CD4-positive, alpha-beta T cell (primary cell): Measurements from ENCODE around the gene TAC3. TPM values are rescaled to one million over a fixed set of nuclear protein-coding genes. Genes with fewer than 3 reads are reported as not detected.
A peak's percentile ranks its signal among the peaks of the same experiment; 100 is the strongest.

ENCODE experiments used
- ATAC-seq: fragments of 200-7000 bp; cut with Tn5 transposase; one replicate; pipeline ENCODE4 v1.10.0; 2022; ENCODE audit warnings: mild to moderate bottlenecking; ENCODE audit not compliant: poor library complexity
- CTCF ChIA-PET: fragments of 350-600 bp; sonication (Branson Sonifier 250); formaldehyde crosslinking; loops from one replicate; lab custom pipeline; 2021; ENCODE audit warnings: antibody characterized with exemption, inconsistent platforms; lab: Charles Lee
- POLR2A ChIA-PET: fragments of 350-600 bp; sonication (Branson Sonifier 250); formaldehyde crosslinking; loops from one replicate; lab custom pipeline; 2021; ENCODE audit warnings: antibody characterized with exemption, inconsistent platforms; lab: Charles Lee
- DNase-seq, 14 experiments: peaks; one replicate each; pipeline ENCODE4 v3.0.0-alpha.2; 2013 to 2020; ENCODE audit warnings: mixed read lengths in 2 of 14
- H3K27ac ChIP-seq, 2 donors: one replicate each; pipeline versions ENCODE4 v1.5.1 to v1.7.0; 2013; ENCODE audit warnings: low read length in 2 of 2, low read depth in 1 of 2, mild to moderate bottlenecking in 1 of 2
- H3K27me3 ChIP-seq, 2 experiments: 1 replicate in 1 of 2; 2 replicates in 1 of 2; pipeline versions ENCODE4 v1.6.1 to v1.7.0; 2013; ENCODE audit warnings: low read length in 2 of 2, control low read depth in 1 of 2, mild to moderate bottlenecking in 1 of 2, moderate library complexity in 1 of 2; ENCODE audit not compliant: insufficient read depth in 2 of 2, control insufficient read depth in 1 of 2
- H3K36me3 ChIP-seq: one replicate; pipeline ENCODE4 v1.6.1; 2013; ENCODE audit warnings: low read length, control low read depth; ENCODE audit not compliant: insufficient read depth
- H3K4me1 ChIP-seq: one replicate; pipeline ENCODE4 v1.6.1; 2013; ENCODE audit warnings: low read length, control low read depth; ENCODE audit not compliant: insufficient read depth
- H3K4me3 ChIP-seq: one replicate; pipeline ENCODE4 v1.5.1; 2013; ENCODE audit warnings: mild to moderate bottlenecking, low read length, moderate library complexity
- H3K9me3 ChIP-seq, 2 experiments: 1 replicate in 1 of 2; 2 replicates in 1 of 2; pipeline versions ENCODE4 v1.6.1 to v1.7.0; 2013; ENCODE audit warnings: low read length in 2 of 2, mild to moderate bottlenecking in 2 of 2, control low read depth in 1 of 2, moderate library complexity in 1 of 2; ENCODE audit not compliant: control insufficient read depth in 1 of 2, insufficient read depth in 1 of 2
- H3K27ac Mint-ChIP-seq: one replicate; pipeline ENCODE4 v1.8.0; 2020; ENCODE audit warnings: mixed read lengths
- H3K27me3 Mint-ChIP-seq: one replicate; pipeline ENCODE4 v1.8.0; 2021; ENCODE audit warnings: mixed read lengths
- H3K36me3 Mint-ChIP-seq: one replicate; pipeline ENCODE4 v1.8.0; 2021; ENCODE audit warnings: low read depth, mixed read lengths
- H3K4me1 Mint-ChIP-seq: one replicate; pipeline ENCODE4 v1.8.0; 2021; ENCODE audit warnings: low read depth, mixed read lengths
- H3K4me3 Mint-ChIP-seq: one replicate; pipeline ENCODE4 v1.8.0; 2020; ENCODE audit warnings: mild to moderate bottlenecking, mixed read lengths
- H3K9me3 Mint-ChIP-seq: one replicate; pipeline ENCODE4 v1.8.0; 2020; ENCODE audit warnings: mixed read lengths
- CTCF ChIP-seq: fragments of 200-600 bp; IDR thresholded peaks from one replicate; pipeline ENCODE4 v1.8.0; 2022; ENCODE audit warnings: antibody characterized with exemption, mild to moderate bottlenecking
- intact Hi-C, 2 experiments: fragments of 100-400 bp; cut with DNase I in 1 of 2; cut with micrococcal nuclease in 1 of 2; formaldehyde crosslinking; loops; one replicate each; pipeline versions ENCODE4 v1.15.1 to v1.9.0; 2023 to 2025; cut with DNase I, micrococcal nuclease
- total RNA-seq, 174 experiments: library from RNA in 2 of 174; stranded (reverse) in 2 of 174; gene quantifications; one replicate each; pipeline ENCODE4 v1.2.3 and lab custom pipeline; 2021 to 2026

Gene TAC3
- total RNA-seq, 2 experiments from 2014 or later = not detected

GRCh38 chr12:56999456-56999855, 16.9 kb downstream of the TAC3 start:
- no peak for ATAC-seq
- Histone ChIP-seq H3K4me1 (peaks cover 23% of the 10 kb centered on the region), H3K9me3 (no peaks in the 10 kb centered on the region), H3K27me3 (no peaks in the 10 kb centered on the region), H3K4me3 (no peak overlapping the region), H3K36me3 (peaks cover 56% of the 10 kb centered on the region), H3K27ac (no peak overlapping the region)
- CTCF ChIA-PET = no interaction called here
- POLR2A ChIA-PET = no interaction called here
- no peak for TF ChIP-seq CTCF
- Mint-ChIP-seq H3K4me3 (no peak overlapping the region), H3K27me3 (no peaks in the 10 kb centered on the region), H3K9me3 (no peaks in the 10 kb centered on the region), H3K4me1 (peaks cover 39% of the 10 kb centered on the region), H3K27ac (peak overlapping the region; percentile 17), H3K36me3 (peaks cover 79% of the 10 kb centered on the region)
- no peak for DNase-seq
- intact Hi-C loops = no loop called here

- H3K36me3 Mint-ChIP-seq = peaks cover 75% of the 10 kb centered on the region
- CTCF ChIA-PET = no interaction called here
- no peak for ATAC-seq
- Histone ChIP-seq H3K9me3 (no peaks in the 10 kb centered on the region), H3K27ac (no peak overlapping the region), H3K4me3 (no peak overlapping the region), H3K36me3 (peaks cover 52% of the 10 kb centered on the region), H3K27me3 (no peaks in the 10 kb centered on the region), H3K4me1 (peaks cover 21% of the 10 kb centered on the region)
- H3K4me1 Mint-ChIP-seq = peaks cover 35% of the 10 kb centered on the region
- intact Hi-C loops = no loop called here
- H3K27ac Mint-ChIP-seq = no peak overlapping the region
- TF ChIP-seq CTCF = no peak
- H3K4me3 Mint-ChIP-seq = no peak overlapping the region
- H3K9me3 Mint-ChIP-seq = no peaks in the 10 kb centered on the region
- no peaks in the 10 kb centered on the region for H3K27me3 Mint-ChIP-seq
- peak in 1 of 14 experiments; percentile 20 for DNase-seq
- POLR2A ChIA-PET = no interaction called here
Observed at GRCh38 chr12:56998981-56999380, 17.3 kb downstream of the TAC3 start.

GRCh38 chr12:56998316-56998715, 18.0 kb downstream of the TAC3 start:
- intact Hi-C loops = no loop called here
- POLR2A ChIA-PET = no interaction called here
- Mint-ChIP-seq H3K9me3 (no peaks in the 10 kb centered on the region), H3K27ac (no peak overlapping the region), H3K27me3 (no peaks in the 10 kb centered on the region), H3K4me1 (peaks cover 31% of the 10 kb centered on the region), H3K4me3 (no peak overlapping the region), H3K36me3 (peaks cover 68% of the 10 kb centered on the region)
- ATAC-seq = no peak
- Histone ChIP-seq H3K4me3 (no peak overlapping the region), H3K9me3 (no peaks in the 10 kb centered on the region), H3K36me3 (peaks cover 45% of the 10 kb centered on the region), H3K27ac (no peak overlapping the region), H3K27me3 (no peaks in the 10 kb centered on the region), H3K4me1 (peaks cover 21% of the 10 kb centered on the region)
- no peak for TF ChIP-seq CTCF
- DNase-seq = no peak
- CTCF ChIA-PET = no interaction called here
